Neural cell (in vitro differentiated cells): Measurements from ENCODE around the gene MGME1. TPM values are rescaled to one million over a fixed set of nuclear protein-coding genes. Genes with fewer than 3 reads are reported as not detected.

Experiments
- H2AFZ ChIP-seq: fragments of 200-600, 300-800 bp; sonication (generic), shearing (Covaris generic); 2 replicates; pipeline ENCODE4 v1.6.0; 2014; ENCODE audit warnings: low read depth, mild to moderate bottlenecking, antibody characterized with exemption, low read length, moderate library complexity
- H3F3A ChIP-seq: fragments of 200-600 bp; shearing (Covaris generic); 2 replicates; pipeline ENCODE4 v1.6.1; 2016; ENCODE audit warnings: mild to moderate bottlenecking, moderate library complexity, mixed read lengths, antibody characterized with exemption, low read length; ENCODE audit not compliant: insufficient read depth, poor library complexity, severe bottlenecking
- H3K27ac ChIP-seq: fragments of 200-600, 300-800 bp; sonication (generic), shearing (Covaris generic); 2 replicates; pipeline ENCODE4 v1.5.1; 2014; ENCODE audit warnings: mild to moderate bottlenecking, low read length, moderate library complexity
- H3K27me3 ChIP-seq: fragments of 300-800, 200-600 bp; sonication (generic), shearing (Covaris generic); 2 replicates; pipeline ENCODE4 v1.6.0; 2014; ENCODE audit warnings: mild to moderate bottlenecking, low read depth, low read length, moderate library complexity; ENCODE audit not compliant: insufficient read depth
- H3K36me3 ChIP-seq: fragments of 300-800, 200-600 bp; sonication (generic), shearing (Covaris generic); 2 replicates; pipeline ENCODE4 v1.5.1; 2014; ENCODE audit warnings: mild to moderate bottlenecking, antibody characterized with exemption, low read length, moderate library complexity; ENCODE audit not compliant: insufficient read depth
- H3K4me2 ChIP-seq: fragments of 300-800, 200-600 bp; sonication (generic), shearing (Covaris generic); 2 replicates; pipeline ENCODE4 v1.6.0; 2014; ENCODE audit warnings: mild to moderate bottlenecking, low read length
- H3K4me3 ChIP-seq: fragments of 300-800, 200-600 bp; sonication (generic), shearing (Covaris generic); 2 replicates; pipeline ENCODE4 v1.5.1; 2014; ENCODE audit warnings: mild to moderate bottlenecking, low read length, moderate library complexity
- H3K79me2 ChIP-seq: fragments of 200-600 bp; shearing (Covaris generic); replicated peaks from 2 replicates; pipeline ENCODE4 v1.6.0; 2014; ENCODE audit warnings: mild to moderate bottlenecking, low read length, moderate library complexity; ENCODE audit not compliant: insufficient read depth
- H3K9ac ChIP-seq: fragments of 300-800, 200-600 bp; sonication (generic), shearing (Covaris generic); 2 replicates; pipeline ENCODE4 v1.6.1; 2016; ENCODE audit warnings: mild to moderate bottlenecking, low read length, mixed read lengths
- H3K9me2 ChIP-seq: fragments of 200-600 bp; shearing (Covaris generic); 2 replicates; pipeline ENCODE4 v1.6.1; 2016; ENCODE audit warnings: mild to moderate bottlenecking, low read length, mixed read lengths; ENCODE audit not compliant: insufficient read depth
- H3K9me3 ChIP-seq: fragments of 200-600, 300-800 bp; sonication (generic), shearing (Covaris generic); 2 replicates; pipeline ENCODE4 v1.6.1; 2016; ENCODE audit warnings: mild to moderate bottlenecking, mixed run types, low read length, moderate library complexity, mixed read lengths
- H4K20me1 ChIP-seq: fragments of 200-600 bp; shearing (Covaris generic); 2 replicates; pipeline ENCODE4 v1.6.1; 2016; ENCODE audit warnings: mild to moderate bottlenecking, mixed run types; ENCODE audit not compliant: insufficient read depth
- CTCF ChIP-seq: fragments of 450-650 bp; IDR thresholded peaks from 2 replicates; pipeline ENCODE4 v1.5.1; 2014; ENCODE audit warnings: antibody characterized with exemption, mild to moderate bottlenecking, moderate library complexity; ENCODE audit not compliant: poor library complexity, severe bottlenecking
- EP300 ChIP-seq: fragments of 450-650 bp; conservative IDR thresholded peaks from 2 replicates; pipeline ENCODE4 v1.6.1; 2014; ENCODE audit warnings: antibody characterized with exemption, mild to moderate bottlenecking, moderate library complexity; ENCODE audit not compliant: poor library complexity, severe bottlenecking
- EZH2 ChIP-seq: fragments of 200-600, 300-800 bp; shearing (Covaris generic), sonication (generic); IDR thresholded peaks from 2 replicates; pipeline ENCODE4 v1.6.1; 2014; ENCODE audit warnings: antibody characterized with exemption, low read length, borderline replicate concordance, mild to moderate bottlenecking; ENCODE audit not compliant: insufficient read depth, poor library complexity, severe bottlenecking
- MXI1 ChIP-seq: fragments of 450-650 bp; conservative IDR thresholded peaks from 2 replicates; pipeline ENCODE4 v1.6.1; 2014; ENCODE audit warnings: antibody characterized with exemption, mild to moderate bottlenecking; ENCODE audit not compliant: poor library complexity, severe bottlenecking
- POLR2AphosphoS5 ChIP-seq: IDR thresholded peaks from 2 replicates; pipeline ENCODE4 v1.6.1; 2012
- RAD21 ChIP-seq: fragments of 450-650 bp; conservative IDR thresholded peaks from 2 replicates; pipeline ENCODE4 v1.6.1; 2014; ENCODE audit warnings: antibody characterized with exemption, mild to moderate bottlenecking, moderate library complexity
- REST ChIP-seq: IDR thresholded peaks from 2 replicates; pipeline ENCODE4 v1.6.1; 2012; ENCODE audit warnings: borderline replicate concordance
- SMC3 ChIP-seq: fragments of 450-650 bp; conservative IDR thresholded peaks from 2 replicates; pipeline ENCODE4 v1.6.1; 2014; ENCODE audit warnings: antibody characterized with exemption, mild to moderate bottlenecking, moderate library complexity; ENCODE audit not compliant: poor library complexity
- TAF1 ChIP-seq: IDR thresholded peaks from 2 replicates; pipeline ENCODE4 v1.6.1; 2012; ENCODE audit warnings: low read depth
- polyA plus RNA-seq: library from polyadenylated mRNA; depleted of rRNA; stranded (reverse); fragments of >200 nt; gene quantifications from 2 replicates; pipeline ENCODE4 v1.2.3, GENCODE V29; 2014

The MGME1 gene
- polyA plus RNA-seq, 1 donor from 2014 or later, result 7.0 TPM

- no peaks in the 10 kb centered on the region for H3K27me3 ChIP-seq
- H3K9ac ChIP-seq, result no peak overlapping the region
- no peak overlapping the region for H3K4me2 ChIP-seq
Observed at GRCh38 chr20:17940224-17940971, 28.4 kb upstream of the MGME1 start.

More at GRCh38 chr20:17940224-17940971, 28.4 kb upstream of the MGME1 start:
- no peak for TF ChIP-seq EZH2
- TF ChIP-seq POLR2AphosphoS5, result no peak
- TF ChIP-seq EP300, result no peak
- TF ChIP-seq TAF1, result no peak
- TF ChIP-seq REST, result no peak
- TF ChIP-seq MXI1, result no peak
- no peak for TF ChIP-seq RAD21
- TF ChIP-seq SMC3, result no peak
- no peak for TF ChIP-seq CTCF
- H3K9me3 ChIP-seq, result no peaks in the 10 kb centered on the region
- H3K9me2 ChIP-seq, result no peaks in the 10 kb centered on the region
- no peaks in the 10 kb centered on the region for H3K79me2 ChIP-seq
- no peaks in the 10 kb centered on the region for H4K20me1 ChIP-seq
- no peak overlapping the region for H3K27ac ChIP-seq
- H3K4me3 ChIP-seq, result no peak overlapping the region
- no peak overlapping the region for H2AFZ ChIP-seq
- no peaks in the 10 kb centered on the region for H3K36me3 ChIP-seq
- H3F3A ChIP-seq, result no peaks in the 10 kb centered on the region
